ENCODE measurements around the gene CFAP161. TPM values are rescaled to one million over a fixed set of nuclear protein-coding genes. Genes with fewer than 3 reads are reported as not detected.

CFAP161 gene
- polyA plus RNA-seq, 1 of the 3 experiments (the other 2 are of a cell fraction), result 0.03 TPM

DNA sequence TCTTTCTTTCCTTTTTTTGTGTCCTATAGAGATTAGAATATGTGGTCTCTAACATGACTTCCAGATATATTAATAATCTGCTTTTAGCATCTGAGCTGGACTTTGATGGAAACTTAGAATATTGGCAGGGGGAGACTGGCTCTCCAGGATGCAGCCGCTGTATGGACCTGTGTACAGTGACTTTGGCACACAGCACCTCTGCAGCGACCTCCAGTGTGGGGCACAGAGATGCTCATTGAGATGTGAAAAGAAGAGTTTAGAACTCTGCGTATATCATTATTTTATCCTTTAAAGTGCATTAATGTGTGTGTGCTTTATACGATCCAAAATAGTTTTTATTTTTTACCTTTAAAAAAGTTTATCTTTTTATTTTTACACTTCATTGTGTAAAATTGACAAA, 18.3 kb downstream of the CFAP161 start:
- no peaks in the 10 kb centered on the region for H3K27me3 ChIP-seq (ENCODE audit: insufficient read depth)
- H3K9ac ChIP-seq, result no peak overlapping the region
- TF ChIP-seq TEAD4 (IDR thresholded peaks at IDR 0.05; ENCODE audit: borderline replicate concordance, insufficient read depth) (no peak), EP300 (IDR thresholded peaks at IDR 0.05; ENCODE audit: borderline replicate concordance in 1 of 2, low read depth in 1 of 2, low read length in 1 of 2) (no peak), YY1 (IDR thresholded peaks at IDR 0.05; ENCODE audit: low read depth) (no peak), IRF3 (IDR thresholded peaks at IDR 0.05; ENCODE audit: low read depth, low read length) (no peak), FOXJ3 (CRISPR knock-in tag; IDR thresholded peaks at IDR 0.05) (no peak), USF2 (IDR thresholded peaks at IDR 0.05; ENCODE audit: borderline replicate concordance, low read depth, low read length) (no peak), FOSL2 (IDR thresholded peaks at IDR 0.05; ENCODE audit: borderline replicate concordance, low read depth) (no peak), FOXM1 (IDR thresholded peaks at IDR 0.05; ENCODE audit: low read depth) (no peak), EZH2phosphoT487 (IDR thresholded peaks at IDR 0.05; ENCODE audit: borderline replicate concordance, low read depth) (no peak), ELF1 (IDR thresholded peaks at IDR 0.05) (no peak), GABPA (IDR thresholded peaks at IDR 0.05; ENCODE audit: low read depth) (no peak), MAX (IDR thresholded peaks at IDR 0.05; ENCODE audit: low read depth) (no peak), JUND (IDR thresholded peaks at IDR 0.05) (no peak)
- TF ChIP-seq, protein P1, sequence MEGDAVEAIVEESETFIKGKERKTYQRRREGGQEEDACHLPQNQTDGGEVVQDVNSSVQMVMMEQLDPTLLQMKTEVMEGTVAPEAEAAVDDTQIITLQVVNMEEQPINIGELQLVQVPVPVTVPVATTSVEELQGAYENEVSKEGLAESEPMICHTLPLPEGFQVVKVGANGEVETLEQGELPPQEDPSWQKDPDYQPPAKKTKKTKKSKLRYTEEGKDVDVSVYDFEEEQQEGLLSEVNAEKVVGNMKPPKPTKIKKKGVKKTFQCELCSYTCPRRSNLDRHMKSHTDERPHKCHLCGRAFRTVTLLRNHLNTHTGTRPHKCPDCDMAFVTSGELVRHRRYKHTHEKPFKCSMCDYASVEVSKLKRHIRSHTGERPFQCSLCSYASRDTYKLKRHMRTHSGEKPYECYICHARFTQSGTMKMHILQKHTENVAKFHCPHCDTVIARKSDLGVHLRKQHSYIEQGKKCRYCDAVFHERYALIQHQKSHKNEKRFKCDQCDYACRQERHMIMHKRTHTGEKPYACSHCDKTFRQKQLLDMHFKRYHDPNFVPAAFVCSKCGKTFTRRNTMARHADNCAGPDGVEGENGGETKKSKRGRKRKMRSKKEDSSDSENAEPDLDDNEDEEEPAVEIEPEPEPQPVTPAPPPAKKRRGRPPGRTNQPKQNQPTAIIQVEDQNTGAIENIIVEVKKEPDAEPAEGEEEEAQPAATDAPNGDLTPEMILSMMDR (IDR thresholded peaks at IDR 0.05), result no peak; the same call in 1 of the 2 replicates
- H3K4me1 ChIP-seq (ENCODE audit: control insufficient read depth in 1 of 2, insufficient read depth in 2 of 2, low read depth in 1 of 2, low read length in 1 of 2), result peaks cover 0 to 2% of the 10 kb centered on the region in 2 experiments; a peak in 1 of 4 replicates
- no peak overlapping the region for H3K27ac ChIP-seq (ENCODE audit: low read depth in 2 of 2, low read length in 1 of 2)
- no peaks in the 10 kb centered on the region for H3K79me2 ChIP-seq (ENCODE audit: insufficient read depth)
- H3K36me3 ChIP-seq (replicated peaks in 1 of 2; ENCODE audit: control insufficient read depth in 1 of 2, insufficient read depth in 2 of 2, low read length in 1 of 2), result no peaks in the 10 kb centered on the region
- H3K9me3 ChIP-seq, result no peaks in the 10 kb centered on the region
- no peak overlapping the region for H3K4me3 ChIP-seq (ENCODE audit: low read depth in 2 of 2, low read length in 1 of 2)
- CTCF ChIA-PET, result interaction anchor here (0.7 to 17.5 kb wide), 6 partner anchors 11 to 122 kb away, joined by 3 to 395 read pairs (median 4); no protein-coding TSS in a partner anchor
- H3K4me2 ChIP-seq, result no peak overlapping the region
- POLR2A ChIA-PET, result no interaction called here
- no peaks in the 10 kb centered on the region for H4K20me1 ChIP-seq (ENCODE audit: insufficient read depth)
- 71% methylated on average over 4 of the region's 4 CpGs for WGBS (ENCODE audit: low lambda C conversion rate)
- H3K9me2 ChIP-seq, result no peaks in the 10 kb centered on the region
- no peak for DNase-seq
- H2AFZ ChIP-seq (ENCODE audit: low read depth), result no peak overlapping the region
- no peaks in the 10 kb centered on the region for H3F3A ChIP-seq (replicated peaks; ENCODE audit: insufficient read depth)

Data from SK-N-SH (cell line).